Right lobe of liver (tissue), 6 donors: ENCODE measurements around the gene GPATCH2. TPM values are rescaled to one million over a fixed set of nuclear protein-coding genes. Genes with fewer than 3 reads are reported as not detected.

Experiments
- ATAC-seq, 4 donors: fragments of 200-7000 bp; cut with Tn5 transposase; one replicate each; pipeline ENCODE4 v1.9.1; 2020; ENCODE audit warnings: mild to moderate bottlenecking in 4 of 4, moderate library complexity in 4 of 4
- DNase-seq, 3 donors: peaks; one replicate each; pipeline ENCODE4 v3.0.0-alpha.2; 2020
- H3K27ac ChIP-seq, 3 donors: fragments of 200-600 bp; one replicate each; pipeline ENCODE4 v1.8.0; 2022
- H3K27me3 ChIP-seq, 2 donors: fragments of 200-600 bp; one replicate each; pipeline ENCODE4 v1.8.0; 2022
- H3K36me3 ChIP-seq, 4 donors: fragments of 200-600 bp; sonication (generic) in 1 of 4; one replicate each; pipeline versions ENCODE4 v1.5.1 to v1.8.0; 2017 to 2022; ENCODE audit warnings: control low read depth in 1 of 4
- H3K4me1 ChIP-seq, 4 donors: fragments of 200-600 bp; sonication (generic) in 1 of 4; one replicate each; pipeline versions ENCODE4 v1.5.1 to v1.8.0; 2017 to 2022; ENCODE audit warnings: control low read depth in 1 of 4
- H3K4me3 ChIP-seq, 3 donors: fragments of 200-600 bp; one replicate each; pipeline ENCODE4 v1.8.0; 2022
- H3K9me3 ChIP-seq, 4 donors: fragments of 200-600 bp; sonication (generic) in 1 of 4; one replicate each; pipeline versions ENCODE4 v1.5.1 to v1.8.0; 2017 to 2022; ENCODE audit warnings: control low read depth in 1 of 4
- CTCF ChIP-seq, 4 donors: fragments of 200-600 bp in 3 of 4; fragments of 450-650 bp in 1 of 4; IDR thresholded peaks; one replicate each; pipeline versions ENCODE4 v1.5.1 to v1.8.0; 2016 to 2022; ENCODE audit warnings: antibody characterized with exemption in 4 of 4, mild to moderate bottlenecking in 2 of 4
- POLR2A ChIP-seq: fragments of 450-650 bp; IDR thresholded peaks from one replicate; pipeline ENCODE4 v1.6.1; 2017; ENCODE audit warnings: antibody characterized with exemption, mild to moderate bottlenecking
- WGBS: methylation state at CpG from one replicate; pipeline ENCODE4 v1.1.6; 2018; ENCODE audit warnings: low coverage, low lambda C conversion rate; ENCODE audit not compliant: insufficient coverage; ENCODE audit errors: missing lambda C conversion rate; 5-methylcytosine and 5-hydroxymethylcytosine counted together
- intact Hi-C, 2 donors: fragments of 100-400 bp; cut with DNase I; formaldehyde crosslinking; loops; one replicate each; pipeline versions ENCODE4 v1.11.2 to v1.14.1; 2022
- total RNA-seq, 6 experiments: library from RNA; depleted of rRNA in 2 of 6; stranded (reverse); fragments of >200 nt in 2 of 6; fragmentation: NEBNext Ultra II Directional in 3 of 6; extraction: Animal tissue kit (Norgen Biotek cat#: 25700) in 3 of 6; gene quantifications; one replicate each; pipeline versions ENCODE4 v1.1.0 to v1.2.4, GENCODE V29; 2016 to 2023
- donor health status: DM: no; HTN: yes; CAD: no.
- donor health status: DM: no; HTN: no; CAD: no.
- donor health status: DM: no; HTN: no; CAD: no.
- donor health status: DM: no; HTN: yes; CAD: no.
- donor health status: DM: no; HTN: yes; CAD: no.

GPATCH2 gene
- total RNA-seq, 6 experiments from 2014 or later: 3.3 to 6.6 (median 4.6) TPM

GRCh38 chr1:217407534-217408001, 223.3 kb downstream of the GPATCH2 start:
- Histone ChIP-seq H3K9me3 (no peaks in the 10 kb centered on the region), H3K27ac (no peak overlapping the region), H3K4me3 (no peak overlapping the region), H3K27me3 (no peaks in the 10 kb centered on the region), H3K4me1 (no peaks in the 10 kb centered on the region), H3K36me3 (no peaks in the 10 kb centered on the region)
- no peak for ATAC-seq
- intact Hi-C loops: no loop called here
- TF ChIP-seq POLR2A (no peak), CTCF (IDR thresholded peaks at IDR 0.05) (no peak)
- 67% methylated on average over 9 of the region's 9 CpGs for whole genome bisulfite sequencing
- no peak for DNase-seq

GRCh38 chr1:217403026-217403720, 227.7 kb downstream of the GPATCH2 start:
- Histone ChIP-seq H3K36me3 (no peaks in the 10 kb centered on the region), H3K27me3 (no peaks in the 10 kb centered on the region), H3K4me1 (no peaks in the 10 kb centered on the region), H3K27ac (no peak overlapping the region), H3K4me3 (no peak overlapping the region), H3K9me3 (no peaks in the 10 kb centered on the region)
- intact Hi-C loops: no loop called here
- DNase-seq: no peak
- no peak for ATAC-seq
- no peak for TF ChIP-seq POLR2A
- no peak for TF ChIP-seq CTCF (IDR thresholded peaks at IDR 0.05)
- 57% methylated on average over 6 of the region's 8 CpGs for WGBS

DNA sequence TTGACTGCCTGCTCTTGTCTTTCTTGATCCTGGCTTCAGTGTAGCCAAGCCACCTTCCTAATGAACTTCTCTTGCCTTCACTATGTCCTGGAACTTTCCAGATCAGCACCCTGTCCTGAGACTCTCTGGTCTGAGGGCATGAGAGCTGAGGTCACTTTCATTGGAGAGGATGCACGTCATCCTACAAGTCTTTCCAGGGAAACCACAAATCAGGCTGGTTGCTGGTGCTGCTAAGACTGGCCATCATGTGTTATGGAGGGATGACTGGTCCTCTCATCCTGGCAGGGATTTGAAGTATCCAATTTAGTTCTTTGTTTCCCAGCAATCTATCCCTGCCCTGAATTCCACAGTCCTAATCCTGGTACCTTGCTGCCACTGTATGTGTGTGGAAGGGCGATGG, 228.6 kb downstream of the GPATCH2 start:
- no peak for DNase-seq
- ATAC-seq: no peak
- Histone ChIP-seq H3K4me3 (no peak overlapping the region), H3K4me1 (no peaks in the 10 kb centered on the region), H3K9me3 (no peaks in the 10 kb centered on the region), H3K27ac (no peak overlapping the region), H3K36me3 (no peaks in the 10 kb centered on the region), H3K27me3 (no peaks in the 10 kb centered on the region)
- WGBS: 31% methylated on average over 2 of the region's 2 CpGs
- intact Hi-C loops: no loop called here
- TF ChIP-seq CTCF (IDR thresholded peaks at IDR 0.05) (no peak), POLR2A (no peak)

GRCh38 chr1:217393896-217394295, 237.0 kb downstream of the GPATCH2 start:
- Histone ChIP-seq H3K36me3 (no peaks in the 10 kb centered on the region), H3K9me3 (no peaks in the 10 kb centered on the region), H3K4me3 (no peak overlapping the region), H3K27me3 (no peaks in the 10 kb centered on the region), H3K27ac (no peak overlapping the region), H3K4me1 (no peaks in the 10 kb centered on the region)
- no peak for ATAC-seq
- TF ChIP-seq CTCF (IDR thresholded peaks at IDR 0.05) (peak in 2 of 4 donors; percentile 7 to 11), POLR2A (no peak)
- intact Hi-C loops: no loop called here
- no peak for DNase-seq
- WGBS: no CpG with 5 or more reads among the region's 1 CpG
